ENCODE measurements around the gene TMED1. TPM values are rescaled to one million over a fixed set of nuclear protein-coding genes. Genes with fewer than 3 reads are reported as not detected.

Gene TMED1, protein sequence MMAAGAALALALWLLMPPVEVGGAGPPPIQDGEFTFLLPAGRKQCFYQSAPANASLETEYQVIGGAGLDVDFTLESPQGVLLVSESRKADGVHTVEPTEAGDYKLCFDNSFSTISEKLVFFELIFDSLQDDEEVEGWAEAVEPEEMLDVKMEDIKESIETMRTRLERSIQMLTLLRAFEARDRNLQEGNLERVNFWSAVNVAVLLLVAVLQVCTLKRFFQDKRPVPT
- 27.0 and 57.9 TPM in 2 replicates for total RNA-seq (ENCODE audit: low replicate concordance)

DNA sequence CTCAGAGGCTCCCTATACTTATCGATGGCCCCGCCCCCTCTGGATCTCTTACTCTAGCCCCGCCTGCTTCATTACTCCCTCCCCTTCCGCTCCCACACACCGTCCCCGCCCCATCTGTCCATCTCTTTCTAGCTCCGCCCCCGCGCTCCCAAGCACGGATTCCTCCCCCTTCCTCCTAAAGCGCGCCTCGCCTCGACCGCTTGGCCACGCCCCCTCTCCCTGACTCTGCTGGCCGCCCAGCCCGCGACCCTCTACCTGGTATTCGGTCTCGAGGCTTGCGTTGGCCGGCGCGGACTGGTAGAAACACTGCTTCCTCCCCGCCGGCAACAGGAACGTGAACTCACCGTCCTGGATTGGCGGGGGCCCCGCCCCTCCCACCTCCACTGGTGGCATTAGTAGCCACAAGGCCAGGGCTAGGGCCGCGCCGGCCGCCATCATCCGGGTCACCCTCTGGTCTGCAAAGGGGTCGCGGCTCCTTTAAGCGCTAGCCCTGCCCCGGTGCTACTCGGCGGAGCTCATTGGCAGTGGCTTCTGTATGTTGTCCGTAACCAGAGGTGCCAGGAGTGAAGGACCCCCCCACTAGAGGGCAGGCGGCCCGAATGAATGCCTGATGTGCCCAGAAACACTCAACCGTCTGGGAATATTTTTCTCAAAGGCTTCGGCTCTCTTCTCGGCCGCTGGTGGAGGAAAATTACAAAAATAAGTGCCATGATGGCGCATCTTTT, at the start of gene TMED1:
Gene TMED1 (minus strand): TSS at position 459 of the 725 bp plus-strand sequence. CDS start 21 bp downstream, at position 438.
- H3K36me3 ChIP-seq, result no peaks in the 10 kb centered on the region
- no peaks in the 10 kb centered on the region for H4K20me1 ChIP-seq (ENCODE audit: low read depth)
- no peaks in the 10 kb centered on the region for H3K9me3 ChIP-seq (ENCODE audit: low read depth)
- no peaks in the 10 kb centered on the region for H3K4me1 ChIP-seq
- H2AFZ ChIP-seq (replicated peaks), result peak within 1 kb of the TSS; percentile 96
- peak within 1 kb of the TSS; percentile 91 for H3K27ac ChIP-seq
- no peaks in the 10 kb centered on the region for H3K79me2 ChIP-seq (ENCODE audit: low read depth)
- peak within 1 kb of the TSS; percentile 91 for H3K4me3 Mint-ChIP-seq
- H3K36me3 Mint-ChIP-seq, result peaks cover 10% of the 10 kb centered on the region
- peak within 1 kb of the TSS; percentile 100 for H3K27ac Mint-ChIP-seq
- H3K27me3 ChIP-seq, result no peaks in the 10 kb centered on the region
- peak; percentile 100 for DNase-seq (ENCODE audit: low spot score)
- peaks cover 11% of the 10 kb centered on the region for H3K27me3 Mint-ChIP-seq (ENCODE audit: insufficient read depth, low read depth)
- peaks cover 2% of the 10 kb centered on the region for H3K9me3 Mint-ChIP-seq
- H3K4me3 ChIP-seq, result peak within 1 kb of the TSS; percentile 64
- peak within 1 kb of the TSS; percentile 61 for H3K9ac ChIP-seq
- peak within 1 kb of the TSS; percentile 77 for H3K4me2 ChIP-seq
- peaks cover 14% of the 10 kb centered on the region for H3K4me1 Mint-ChIP-seq
- no peak for TF ChIP-seq EZH2 (IDR thresholded peaks at IDR 0.05)
- TF ChIP-seq, protein P1, sequence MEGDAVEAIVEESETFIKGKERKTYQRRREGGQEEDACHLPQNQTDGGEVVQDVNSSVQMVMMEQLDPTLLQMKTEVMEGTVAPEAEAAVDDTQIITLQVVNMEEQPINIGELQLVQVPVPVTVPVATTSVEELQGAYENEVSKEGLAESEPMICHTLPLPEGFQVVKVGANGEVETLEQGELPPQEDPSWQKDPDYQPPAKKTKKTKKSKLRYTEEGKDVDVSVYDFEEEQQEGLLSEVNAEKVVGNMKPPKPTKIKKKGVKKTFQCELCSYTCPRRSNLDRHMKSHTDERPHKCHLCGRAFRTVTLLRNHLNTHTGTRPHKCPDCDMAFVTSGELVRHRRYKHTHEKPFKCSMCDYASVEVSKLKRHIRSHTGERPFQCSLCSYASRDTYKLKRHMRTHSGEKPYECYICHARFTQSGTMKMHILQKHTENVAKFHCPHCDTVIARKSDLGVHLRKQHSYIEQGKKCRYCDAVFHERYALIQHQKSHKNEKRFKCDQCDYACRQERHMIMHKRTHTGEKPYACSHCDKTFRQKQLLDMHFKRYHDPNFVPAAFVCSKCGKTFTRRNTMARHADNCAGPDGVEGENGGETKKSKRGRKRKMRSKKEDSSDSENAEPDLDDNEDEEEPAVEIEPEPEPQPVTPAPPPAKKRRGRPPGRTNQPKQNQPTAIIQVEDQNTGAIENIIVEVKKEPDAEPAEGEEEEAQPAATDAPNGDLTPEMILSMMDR (IDR thresholded peaks at IDR 0.05), result peak; percentile 40
- H3F3A ChIP-seq (ENCODE audit: low read depth), result peaks cover 37% of the 10 kb centered on the region

DNA sequence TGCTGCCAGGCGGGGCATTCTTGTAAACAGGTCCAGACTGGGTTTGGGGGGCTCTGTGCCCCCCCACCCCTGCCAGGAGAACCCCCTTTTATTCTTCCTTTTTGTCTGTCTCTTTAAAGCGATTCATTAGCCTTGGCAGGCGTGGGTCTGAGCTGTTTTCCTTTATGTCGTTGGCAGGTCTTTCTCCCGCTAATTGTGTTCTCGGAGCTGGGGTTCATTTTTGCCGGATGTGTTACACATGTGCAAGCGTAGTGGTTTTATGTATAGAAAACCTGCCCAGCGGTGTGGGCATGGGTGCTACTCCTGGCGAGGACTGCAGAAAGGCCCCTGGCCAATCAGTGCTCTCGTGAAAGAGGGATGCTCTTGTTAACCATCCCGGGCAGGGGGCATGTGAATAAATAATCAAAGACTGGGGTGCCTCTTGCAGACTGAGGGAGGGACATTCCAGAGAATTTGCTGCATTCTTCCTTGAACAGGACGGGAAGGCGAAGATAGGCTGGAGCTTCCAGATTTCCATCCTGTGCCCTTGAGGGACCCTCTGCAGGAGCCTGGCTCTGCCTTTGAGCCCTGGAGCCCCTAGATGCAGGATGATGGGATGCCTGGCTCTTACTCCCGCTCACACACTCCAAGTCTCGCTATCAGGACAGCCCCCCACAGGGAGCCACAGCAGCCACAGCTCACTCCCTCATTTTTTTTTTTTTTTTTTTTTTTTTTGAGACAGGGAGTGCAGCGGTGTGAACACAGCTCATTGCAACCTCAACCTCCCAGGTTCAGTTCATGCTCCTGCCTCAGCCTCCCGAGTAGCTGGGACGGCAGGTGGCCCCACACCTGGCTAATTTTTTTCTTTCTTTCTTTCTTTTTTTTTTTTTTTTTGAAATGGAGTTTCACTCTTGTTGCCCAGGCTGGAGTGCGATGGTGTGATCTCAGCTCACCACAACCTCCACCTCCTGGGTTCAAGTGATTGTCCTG, 49.5 kb upstream of the TMED1 start:
- Histone ChIP-seq H3F3A (ENCODE audit: low read depth) (peaks cover 39% of the 10 kb centered on the region), H3K27ac (peak overlapping the region; percentile 26), H4K20me1 (ENCODE audit: low read depth) (peaks cover 93% of the 10 kb centered on the region), H3K27me3 (no peaks in the 10 kb centered on the region), H3K79me2 (ENCODE audit: low read depth) (peaks cover 96% of the 10 kb centered on the region), H3K4me3 (no peak overlapping the region), H3K9ac (no peak overlapping the region), H3K9me3 (ENCODE audit: low read depth) (no peaks in the 10 kb centered on the region), H3K4me1 (peaks cover 52% of the 10 kb centered on the region), H2AFZ (replicated peaks) (no peak overlapping the region), H3K4me2 (peak overlapping the region; percentile 44), H3K36me3 (no peaks in the 10 kb centered on the region)
- Mint-ChIP-seq H3K9me3 (no peaks in the 10 kb centered on the region), H3K36me3 (no peaks in the 10 kb centered on the region), H3K4me1 (peaks cover 60% of the 10 kb centered on the region), H3K27me3 (ENCODE audit: insufficient read depth, low read depth) (no peaks in the 10 kb centered on the region), H3K27ac (peak overlapping the region; percentile 97), H3K4me3 (peak overlapping the region; percentile 44)
- no peak for TF ChIP-seq EZH2phosphoT487 (IDR thresholded peaks at IDR 0.05)
- peak; percentile 47 for DNase-seq (ENCODE audit: low spot score)

DNA sequence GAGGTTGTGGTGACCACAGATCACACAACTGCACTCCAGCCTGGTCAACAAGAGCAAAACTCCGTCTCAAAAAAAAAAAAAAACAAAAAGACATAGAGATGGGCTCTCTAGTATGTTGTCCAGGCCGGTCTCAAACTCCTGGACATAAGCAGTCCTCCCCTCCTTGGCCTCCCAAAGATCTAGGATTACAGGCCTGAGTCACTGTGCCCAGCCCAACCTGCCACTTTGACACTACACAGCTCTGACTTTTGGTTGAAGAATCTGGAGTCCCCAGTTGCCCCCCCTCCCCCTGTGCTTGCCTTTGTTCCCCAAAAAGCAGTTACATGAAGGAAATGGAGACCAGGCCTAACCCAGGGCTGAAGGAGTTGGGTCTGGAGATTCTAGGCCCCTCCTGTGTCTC, 48.3 kb upstream of the TMED1 start:
- no peaks in the 10 kb centered on the region for H3K9me3 ChIP-seq (ENCODE audit: low read depth)
- Mint-ChIP-seq H3K36me3 (no peaks in the 10 kb centered on the region), H3K9me3 (no peaks in the 10 kb centered on the region), H3K27me3 (ENCODE audit: insufficient read depth, low read depth) (no peaks in the 10 kb centered on the region), H3K27ac (no peak overlapping the region), H3K4me3 (no peak overlapping the region), H3K4me1 (peaks cover 70% of the 10 kb centered on the region)
- TF ChIP-seq EZH2 (IDR thresholded peaks at IDR 0.05) (no peak), EZH2phosphoT487 (IDR thresholded peaks at IDR 0.05) (no peak)
- TF ChIP-seq, protein P1 (IDR thresholded peaks at IDR 0.05), result no peak
- peaks cover 44% of the 10 kb centered on the region for H3F3A ChIP-seq (ENCODE audit: low read depth)
- H3K9ac ChIP-seq, result no peak overlapping the region
- H3K36me3 ChIP-seq, result no peaks in the 10 kb centered on the region
- peaks cover 58% of the 10 kb centered on the region for H3K4me1 ChIP-seq
- H3K27ac ChIP-seq, result no peak overlapping the region
- H3K4me3 ChIP-seq, result no peak overlapping the region
- H4K20me1 ChIP-seq (ENCODE audit: low read depth), result peaks cover 100% of the 10 kb centered on the region
- H3K27me3 ChIP-seq, result no peaks in the 10 kb centered on the region
- DNase-seq (ENCODE audit: low spot score), result no peak
- H3K4me2 ChIP-seq, result no peak overlapping the region
- peaks cover 100% of the 10 kb centered on the region for H3K79me2 ChIP-seq (ENCODE audit: low read depth)
- H2AFZ ChIP-seq (replicated peaks), result no peak overlapping the region
